ENCODE results near the gene EEIG1.

DNA sequence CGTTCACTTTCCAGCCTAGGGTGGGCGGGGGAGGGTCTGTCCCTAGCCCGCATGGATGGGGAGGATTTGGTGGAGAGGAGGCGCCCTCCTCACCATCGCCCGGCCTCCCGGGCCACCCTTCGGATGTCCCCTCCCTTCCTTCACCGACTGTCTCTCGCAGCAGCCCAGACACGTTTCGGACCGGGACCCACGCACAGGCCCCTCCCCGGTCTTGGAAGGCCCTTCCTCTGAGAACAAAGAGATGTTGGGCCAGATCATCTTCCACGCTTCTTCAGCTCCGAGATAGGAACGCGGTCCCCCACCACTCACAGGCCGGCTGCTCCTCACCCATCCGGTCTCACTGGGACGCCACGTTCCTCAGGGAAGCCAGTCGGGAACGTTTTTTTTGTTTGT is 42.5 kb downstream of the EEIG1 start:
- no peak for TF ChIP-seq FOXP2 (optimal IDR thresholded peaks at IDR 0.05; ENCODE audit: borderline replicate concordance, extremely low read depth, extremely low read length, insufficient read depth)
- no peak for TF ChIP-seq POLR2AphosphoS5 (IDR thresholded peaks at IDR 0.05; ENCODE audit: low read depth, low read length)
- no peak for TF ChIP-seq TAF1 (IDR thresholded peaks at IDR 0.05; ENCODE audit: borderline replicate concordance, insufficient read depth, low read length)
- TF ChIP-seq, protein P1, sequence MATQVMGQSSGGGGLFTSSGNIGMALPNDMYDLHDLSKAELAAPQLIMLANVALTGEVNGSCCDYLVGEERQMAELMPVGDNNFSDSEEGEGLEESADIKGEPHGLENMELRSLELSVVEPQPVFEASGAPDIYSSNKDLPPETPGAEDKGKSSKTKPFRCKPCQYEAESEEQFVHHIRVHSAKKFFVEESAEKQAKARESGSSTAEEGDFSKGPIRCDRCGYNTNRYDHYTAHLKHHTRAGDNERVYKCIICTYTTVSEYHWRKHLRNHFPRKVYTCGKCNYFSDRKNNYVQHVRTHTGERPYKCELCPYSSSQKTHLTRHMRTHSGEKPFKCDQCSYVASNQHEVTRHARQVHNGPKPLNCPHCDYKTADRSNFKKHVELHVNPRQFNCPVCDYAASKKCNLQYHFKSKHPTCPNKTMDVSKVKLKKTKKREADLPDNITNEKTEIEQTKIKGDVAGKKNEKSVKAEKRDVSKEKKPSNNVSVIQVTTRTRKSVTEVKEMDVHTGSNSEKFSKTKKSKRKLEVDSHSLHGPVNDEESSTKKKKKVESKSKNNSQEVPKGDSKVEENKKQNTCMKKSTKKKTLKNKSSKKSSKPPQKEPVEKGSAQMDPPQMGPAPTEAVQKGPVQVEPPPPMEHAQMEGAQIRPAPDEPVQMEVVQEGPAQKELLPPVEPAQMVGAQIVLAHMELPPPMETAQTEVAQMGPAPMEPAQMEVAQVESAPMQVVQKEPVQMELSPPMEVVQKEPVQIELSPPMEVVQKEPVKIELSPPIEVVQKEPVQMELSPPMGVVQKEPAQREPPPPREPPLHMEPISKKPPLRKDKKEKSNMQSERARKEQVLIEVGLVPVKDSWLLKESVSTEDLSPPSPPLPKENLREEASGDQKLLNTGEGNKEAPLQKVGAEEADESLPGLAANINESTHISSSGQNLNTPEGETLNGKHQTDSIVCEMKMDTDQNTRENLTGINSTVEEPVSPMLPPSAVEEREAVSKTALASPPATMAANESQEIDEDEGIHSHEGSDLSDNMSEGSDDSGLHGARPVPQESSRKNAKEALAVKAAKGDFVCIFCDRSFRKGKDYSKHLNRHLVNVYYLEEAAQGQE (IDR thresholded peaks at IDR 0.05; ENCODE audit: insufficient read depth in 1 of 2, low read depth in 2 of 2, low read length in 2 of 2) = no peak
